PC-9 (cell line): ENCODE data around the gene RITA1.

ENCODE experiments used
- CTCF ChIP-seq: fragments of 200-600 bp; sonication (generic); conservative IDR thresholded peaks from 2 replicates; pipeline ENCODE4 v1.6.1; 2017; ENCODE audit warnings: mixed run types, antibody characterized with exemption, mild to moderate bottlenecking, moderate library complexity
- EZH2 ChIP-seq: fragments of 200-600 bp; sonication (generic); IDR thresholded peaks from 2 replicates; pipeline ENCODE4 v1.8.0; 2017; ENCODE audit warnings: antibody characterized with exemption, low read depth

- no peak for TF ChIP-seq CTCF
- TF ChIP-seq EZH2, result no peak
Measured at GRCh38 chr12:113221181-113221996, 35.9 kb downstream of the RITA1 start, which contains the start of gene TPCN1.
